IMR-90 (cell line): ENCODE data around the gene ZFYVE28. TPM values are rescaled to one million over a fixed set of nuclear protein-coding genes. Genes with fewer than 3 reads are reported as not detected.

Experiments used
- ATAC-seq: fragments of 200-7000 bp; cut with Tn5 transposase; 2 replicates; pipeline ENCODE4 v1.9.1; 2020; ENCODE audit warnings: low read depth, mild to moderate bottlenecking, moderate library complexity
- BruUV-seq: library from RNA; stranded (reverse); fragments of 400-500 nt; replicated peaks from 2 replicates; lab custom pipeline; 2021; lab: Mats Ljungman, UMichigan
- CTCF ChIA-PET: fragments of 300-600 bp; formaldehyde crosslinking; extraction: SDS; loops from one replicate; lab custom pipeline; 2021; ENCODE audit warnings: antibody characterized with exemption; lab: Yijun Ruan, JAX
- POLR2A ChIA-PET: fragments of 300-600 bp; sonication (Branson Sonifier 250); formaldehyde crosslinking; loops from one replicate; lab custom pipeline; 2022; ENCODE audit warnings: antibody characterized with exemption; ENCODE audit not compliant: unreplicated experiment; lab: Charles Lee
- DNase-seq: peaks from one replicate; pipeline ENCODE4 v3.0.0; 2013
- H2AFZ ChIP-seq: replicated peaks from 2 replicates; pipeline ENCODE3; 2013; ENCODE audit warnings: low read length, mild to moderate bottlenecking; ENCODE audit not compliant: poor library complexity
- H2AK5ac ChIP-seq: 2 replicates; pipeline ENCODE4 v1.6.1; 2013; ENCODE audit warnings: low read depth, low read length, inconsistent platforms
- H2AK9ac ChIP-seq: replicated peaks from 2 replicates; pipeline ENCODE3; 2013; ENCODE audit warnings: mild to moderate bottlenecking, low read depth, low read length, moderate library complexity; ENCODE audit not compliant: poor library complexity
- H2BK120ac ChIP-seq: 2 replicates; pipeline ENCODE4 v1.6.1; 2013; ENCODE audit warnings: low read depth, low read length, inconsistent platforms
- H2BK15ac ChIP-seq: 3 replicates; pipeline ENCODE4 v1.6.1; 2013; ENCODE audit warnings: low read depth, low read length, inconsistent platforms
- H2BK20ac ChIP-seq: 2 replicates; pipeline ENCODE4 v1.6.1; 2013; ENCODE audit warnings: low read depth, mild to moderate bottlenecking, inconsistent platforms, low read length, moderate library complexity
- H2BK5ac ChIP-seq: 2 replicates; pipeline ENCODE4 v1.6.1; 2013; ENCODE audit warnings: mild to moderate bottlenecking, low read depth, low read length, inconsistent platforms; ENCODE audit not compliant: poor library complexity, severe bottlenecking
- H3K14ac ChIP-seq: replicated peaks from 2 replicates; pipeline ENCODE4 v1.6.1; 2013; ENCODE audit warnings: low read depth, low read length, inconsistent platforms
- H3K18ac ChIP-seq: 2 replicates; pipeline ENCODE4 v1.6.1; 2013; ENCODE audit warnings: low read depth, low read length, control low read depth
- H3K23ac ChIP-seq: 2 replicates; pipeline ENCODE4 v1.6.1; 2013; ENCODE audit warnings: low read depth, low read length, inconsistent platforms
- H3K27ac ChIP-seq: 2 replicates; pipeline ENCODE4 v1.5.1; 2013; ENCODE audit warnings: mild to moderate bottlenecking, control low read depth, low read length; ENCODE audit not compliant: insufficient read depth
- H3K27me3 ChIP-seq: 2 replicates; pipeline ENCODE4 v1.6.1; 2013; ENCODE audit warnings: low read length; ENCODE audit not compliant: control insufficient read depth, insufficient read depth
- H3K36me3 ChIP-seq: 2 replicates; pipeline ENCODE4 v1.6.1; 2013; ENCODE audit warnings: low read length, mixed read lengths; ENCODE audit not compliant: control insufficient read depth, insufficient read depth
- H3K4ac ChIP-seq: 2 replicates; pipeline ENCODE4 v1.6.1; 2013; ENCODE audit warnings: low read depth, low read length, inconsistent platforms
- H3K4me1 ChIP-seq: 2 replicates; pipeline ENCODE4 v1.6.1; 2013; ENCODE audit warnings: low read length, mixed read lengths; ENCODE audit not compliant: control insufficient read depth, insufficient read depth
- H3K4me2 ChIP-seq: 2 replicates; pipeline ENCODE4 v1.6.1; 2013; ENCODE audit warnings: low read depth, mild to moderate bottlenecking, control low read depth, low read length, moderate library complexity
- H3K4me3 ChIP-seq: 2 replicates; pipeline ENCODE4 v1.5.1; 2013; ENCODE audit warnings: low read depth, mild to moderate bottlenecking, control low read depth, low read length, moderate library complexity; ENCODE audit not compliant: insufficient read depth
- H3K56ac ChIP-seq: 2 replicates; pipeline ENCODE4 v1.6.1; 2013; ENCODE audit warnings: low read length, inconsistent platforms; ENCODE audit not compliant: insufficient read depth; ENCODE audit errors: extremely low read depth
- H3K79me1 ChIP-seq, 2 experiments: 2 replicates each; pipeline ENCODE4 v1.6.1; 2013; ENCODE audit warnings: low read length in 2 of 2, inconsistent platforms in 1 of 2, low read depth in 1 of 2
- H3K9ac ChIP-seq: 2 replicates; pipeline ENCODE4 v1.6.1; 2013; ENCODE audit warnings: low read depth, low read length, control low read depth
- H3K9me1 ChIP-seq: 2 replicates; pipeline ENCODE4 v1.6.1; 2013; ENCODE audit warnings: low read length, inconsistent platforms; ENCODE audit not compliant: insufficient read depth
- H3K9me3 ChIP-seq: 2 replicates; pipeline ENCODE4 v1.6.1; 2013; ENCODE audit warnings: low read length; ENCODE audit not compliant: control insufficient read depth, insufficient read depth
- H4K20me1 ChIP-seq: 2 replicates; pipeline ENCODE4 v1.6.1; 2013; ENCODE audit warnings: low read length, inconsistent platforms; ENCODE audit not compliant: insufficient read depth
- H4K5ac ChIP-seq: 2 replicates; pipeline ENCODE4 v1.6.1; 2013; ENCODE audit warnings: mild to moderate bottlenecking, low read depth, low read length, control low read depth
- H4K8ac ChIP-seq, 2 experiments: 2 replicates each; pipeline ENCODE4 v1.6.1; 2013; ENCODE audit warnings: low read depth in 2 of 2, low read length in 2 of 2, control low read depth in 1 of 2, inconsistent platforms in 1 of 2
- H4K91ac ChIP-seq: 2 replicates; pipeline ENCODE4 v1.6.1; 2013; ENCODE audit warnings: low read depth, low read length, inconsistent platforms; ENCODE audit not compliant: insufficient read depth
- BHLHE40 ChIP-seq: fragments of 150-350 bp; IDR thresholded peaks from 2 replicates; pipeline ENCODE4 v1.6.1; 2016; ENCODE audit warnings: mild to moderate bottlenecking, low read depth, low read length
- MAFK ChIP-seq: IDR thresholded peaks from 2 replicates; pipeline ENCODE4 v1.6.1; 2012; ENCODE audit warnings: low read depth, low read length, improper control_type of control experiment
- MXI1 ChIP-seq: IDR thresholded peaks from 2 replicates; pipeline ENCODE4 v1.6.1; 2012; ENCODE audit warnings: low read depth, mild to moderate bottlenecking, low read length, moderate library complexity, borderline replicate concordance
- POLR2A ChIP-seq: IDR thresholded peaks from 2 replicates; pipeline ENCODE4 v1.6.1; 2012; ENCODE audit warnings: mild to moderate bottlenecking, low read depth, low read length
- RAD21 ChIP-seq: IDR thresholded peaks from 2 replicates; pipeline ENCODE4 v1.6.1; 2012; ENCODE audit warnings: low read length, improper control_type of control experiment
- RCOR1 ChIP-seq: IDR thresholded peaks from 2 replicates; pipeline ENCODE4 v1.6.1; 2012; ENCODE audit warnings: mild to moderate bottlenecking, low read length, improper control_type of control experiment; ENCODE audit not compliant: insufficient replicate concordance
- SMC3 ChIP-seq: fragments of 150-350 bp; IDR thresholded peaks from 2 replicates; pipeline ENCODE4 v1.6.1; 2016; ENCODE audit warnings: low read depth, mild to moderate bottlenecking, antibody characterized with exemption, low read length, moderate library complexity
- WGBS, 2 experiments: methylation state at CpG; one replicate each; pipeline versions ENCODE4 v1.1.5 to v1.1.7; 2013; ENCODE audit warnings: missing lambda C conversion rate in 2 of 2; ENCODE audit not compliant: insufficient read length in 1 of 2; ENCODE audit errors: extremely low coverage in 2 of 2; 5-methylcytosine and 5-hydroxymethylcytosine counted together
- dilution Hi-C: fragments of 300-500 bp; cut with HindIII; formaldehyde crosslinking; loops from one replicate; pipeline ENCODE4 v1.14.3; 2018; ENCODE audit warnings: low sequenced_read_pairs; ENCODE audit not compliant: unreplicated experiment
- in situ Hi-C: fragments of 300-500 bp; cut with MboI; formaldehyde crosslinking; loops from 3 replicates; pipeline ENCODE4 v1.14.3; 2019; ENCODE audit warnings: low sequenced_read_pairs, inconsistent platforms, mixed read lengths
- intact Hi-C: fragments of 100-400 bp; cut with micrococcal nuclease; formaldehyde crosslinking; loops from 2 replicates; pipeline ENCODE4 v1.10.0; 2022
- polyA plus RNA-seq, 3 experiments: library from polyadenylated mRNA; depleted of rRNA; stranded (reverse); fragments of >200 nt; gene quantifications; 2 replicates each; pipeline ENCODE4 v1.2.3, GENCODE V29; 2012; ENCODE audit warnings: low replicate concordance in 1 of 3
- total RNA-seq: library from RNA; depleted of rRNA; stranded (reverse); fragments of >200 nt; gene quantifications from 2 replicates; pipeline ENCODE4 v1.2.3, GENCODE V29; 2012
- TF ChIP-seq, protein P1 (sequence below): fragments of 150-350 bp; IDR thresholded peaks from 2 replicates; pipeline ENCODE4 v1.6.1; 2017; ENCODE audit warnings: mild to moderate bottlenecking, antibody characterized with exemption, low read length, low read depth
- TF ChIP-seq, protein P2 (sequence below): fragments of 150-350 bp; IDR thresholded peaks from 2 replicates; pipeline ENCODE4 v1.6.1; 2016; ENCODE audit warnings: low read depth, mild to moderate bottlenecking, low read length, moderate library complexity, borderline replicate concordance

The ZFYVE28 gene
- total and polyA plus RNA-seq, 2 of the 4 experiments (the other 2 are of a cell fraction), result 0.36 to 1.2 TPM

DNA sequence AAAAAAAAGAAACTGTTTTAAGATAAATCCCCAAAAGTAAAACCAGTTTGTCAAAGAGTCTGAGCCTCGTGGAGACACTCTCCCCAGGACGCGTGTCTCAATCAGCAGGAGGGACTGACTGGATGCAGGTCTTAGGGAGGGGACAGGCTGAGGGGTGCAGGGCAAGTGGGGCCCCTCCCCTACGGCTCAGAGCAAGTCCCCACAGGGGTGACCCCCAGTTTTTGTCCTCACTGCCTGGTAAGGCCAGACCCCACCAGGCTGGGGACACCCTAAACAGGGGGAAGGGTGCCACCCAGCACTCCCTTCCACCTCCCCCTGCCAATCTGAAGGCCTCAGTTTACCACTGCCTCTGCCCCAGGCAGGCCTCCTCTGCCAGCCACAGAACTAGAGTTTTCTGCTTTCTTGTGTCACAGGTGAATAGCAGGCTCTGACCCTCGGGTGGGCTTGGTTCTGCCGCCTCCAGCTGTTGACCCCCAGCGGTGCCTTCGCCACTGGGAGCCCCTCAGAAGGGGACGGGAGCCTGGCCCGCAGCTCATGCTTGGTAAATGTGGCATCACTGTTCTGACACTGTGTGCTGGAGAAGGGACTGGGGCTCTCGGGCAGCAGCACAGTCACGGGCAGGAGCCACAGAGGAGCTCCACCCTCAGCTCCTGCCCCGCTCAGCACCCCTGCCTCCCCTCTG is 86.8 kb downstream of the ZFYVE28 start:
- Histone ChIP-seq H3K79me1 (no peaks in the 10 kb centered on the region; a peak in 1 of 4 replicates), H3K4ac (peak overlapping the region; percentile 86), H3K23ac (no peak overlapping the region), H2BK15ac (no peak overlapping the region; the same call in 2 of the 3 replicates), H2BK20ac (peak overlapping the region; percentile 86), H4K8ac (peak overlapping the region in 1 of 2 experiments; percentile 52; a peak in 2 of 4 replicates), H3K9me3 (peaks cover 2% of the 10 kb centered on the region; the same call in 1 of the 2 replicates), H3K14ac (no peak overlapping the region), H2BK120ac (peak overlapping the region; percentile 82), H3K18ac (no peak overlapping the region), H3K36me3 (no peaks in the 10 kb centered on the region), H3K9me1 (peaks cover 7% of the 10 kb centered on the region), H3K4me1 (peaks cover 10% of the 10 kb centered on the region), H2AK9ac (peak overlapping the region; percentile 44), H3K4me3 (no peak overlapping the region), H3K27me3 (peaks cover 13% of the 10 kb centered on the region), H3K27ac (no peak overlapping the region), H4K20me1 (no peaks in the 10 kb centered on the region), H3K4me2 (no peak overlapping the region), H2BK5ac (no peak overlapping the region), H3K56ac (no peak overlapping the region), H2AK5ac (peak overlapping the region; percentile 95), H4K91ac (peak overlapping the region; percentile 59; the same call in 1 of the 2 replicates), H3K9ac (no peak overlapping the region), H2AFZ (no peak overlapping the region), H4K5ac (no peak overlapping the region; the same call in 1 of the 2 replicates)
- dilution Hi-C loops, result no loop called here
- TF ChIP-seq, protein P1, sequence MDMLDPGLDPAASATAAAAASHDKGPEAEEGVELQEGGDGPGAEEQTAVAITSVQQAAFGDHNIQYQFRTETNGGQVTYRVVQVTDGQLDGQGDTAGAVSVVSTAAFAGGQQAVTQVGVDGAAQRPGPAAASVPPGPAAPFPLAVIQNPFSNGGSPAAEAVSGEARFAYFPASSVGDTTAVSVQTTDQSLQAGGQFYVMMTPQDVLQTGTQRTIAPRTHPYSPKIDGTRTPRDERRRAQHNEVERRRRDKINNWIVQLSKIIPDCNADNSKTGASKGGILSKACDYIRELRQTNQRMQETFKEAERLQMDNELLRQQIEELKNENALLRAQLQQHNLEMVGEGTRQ, result no peak
- no peak for TF ChIP-seq RAD21
- TF ChIP-seq RCOR1, result no peak
- TF ChIP-seq MXI1, result no peak
- TF ChIP-seq MAFK, result no peak
- TF ChIP-seq, protein P2, sequence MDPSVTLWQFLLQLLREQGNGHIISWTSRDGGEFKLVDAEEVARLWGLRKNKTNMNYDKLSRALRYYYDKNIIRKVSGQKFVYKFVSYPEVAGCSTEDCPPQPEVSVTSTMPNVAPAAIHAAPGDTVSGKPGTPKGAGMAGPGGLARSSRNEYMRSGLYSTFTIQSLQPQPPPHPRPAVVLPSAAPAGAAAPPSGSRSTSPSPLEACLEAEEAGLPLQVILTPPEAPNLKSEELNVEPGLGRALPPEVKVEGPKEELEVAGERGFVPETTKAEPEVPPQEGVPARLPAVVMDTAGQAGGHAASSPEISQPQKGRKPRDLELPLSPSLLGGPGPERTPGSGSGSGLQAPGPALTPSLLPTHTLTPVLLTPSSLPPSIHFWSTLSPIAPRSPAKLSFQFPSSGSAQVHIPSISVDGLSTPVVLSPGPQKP, result no peak
- TF ChIP-seq SMC3, result no peak
- no peak for TF ChIP-seq BHLHE40
- TF ChIP-seq POLR2A, result no peak
- ATAC-seq, result no peak
- in situ Hi-C loops, result no loop called here
- POLR2A ChIA-PET, result no interaction called here
- no TSS peak for BruUV-seq
- WGBS, 2 experiments, result 100% methylated on average over 3 of the region's 13 CpGs; no CpG with 5 or more reads in 1 of the 2 experiments
- CTCF ChIA-PET, result no interaction called here
- intact Hi-C loops, result no loop called here
- DNase-seq, result no peak
